ENCODE results near the gene CNBP.

CNBP gene

DNA sequence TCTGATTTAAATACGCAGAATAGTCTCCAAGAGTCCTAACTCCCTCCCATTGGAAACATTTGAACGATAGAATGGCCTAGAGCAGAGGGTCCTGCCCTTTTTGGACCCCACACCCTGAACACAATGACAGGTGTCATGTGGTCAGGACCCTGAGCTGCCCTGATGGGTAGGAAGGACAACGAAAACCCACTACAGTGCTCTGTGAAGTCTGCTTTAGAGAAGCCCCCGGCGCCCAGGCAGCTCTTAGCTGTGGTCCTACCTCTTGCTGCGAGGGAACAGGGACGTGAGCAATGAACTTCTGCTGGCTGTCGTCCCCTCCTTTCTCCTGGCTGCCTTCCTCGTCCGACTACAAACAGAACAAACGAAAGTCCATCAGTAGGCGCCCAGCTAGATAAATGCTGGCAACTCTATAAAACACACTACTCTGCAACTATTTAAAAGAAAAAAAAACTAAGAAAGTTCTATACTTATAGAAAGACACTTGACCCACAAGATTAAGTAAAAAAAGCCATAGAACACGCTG, 53.3 kb downstream of the CNBP start:
- DNase-seq: no peak

DNA sequence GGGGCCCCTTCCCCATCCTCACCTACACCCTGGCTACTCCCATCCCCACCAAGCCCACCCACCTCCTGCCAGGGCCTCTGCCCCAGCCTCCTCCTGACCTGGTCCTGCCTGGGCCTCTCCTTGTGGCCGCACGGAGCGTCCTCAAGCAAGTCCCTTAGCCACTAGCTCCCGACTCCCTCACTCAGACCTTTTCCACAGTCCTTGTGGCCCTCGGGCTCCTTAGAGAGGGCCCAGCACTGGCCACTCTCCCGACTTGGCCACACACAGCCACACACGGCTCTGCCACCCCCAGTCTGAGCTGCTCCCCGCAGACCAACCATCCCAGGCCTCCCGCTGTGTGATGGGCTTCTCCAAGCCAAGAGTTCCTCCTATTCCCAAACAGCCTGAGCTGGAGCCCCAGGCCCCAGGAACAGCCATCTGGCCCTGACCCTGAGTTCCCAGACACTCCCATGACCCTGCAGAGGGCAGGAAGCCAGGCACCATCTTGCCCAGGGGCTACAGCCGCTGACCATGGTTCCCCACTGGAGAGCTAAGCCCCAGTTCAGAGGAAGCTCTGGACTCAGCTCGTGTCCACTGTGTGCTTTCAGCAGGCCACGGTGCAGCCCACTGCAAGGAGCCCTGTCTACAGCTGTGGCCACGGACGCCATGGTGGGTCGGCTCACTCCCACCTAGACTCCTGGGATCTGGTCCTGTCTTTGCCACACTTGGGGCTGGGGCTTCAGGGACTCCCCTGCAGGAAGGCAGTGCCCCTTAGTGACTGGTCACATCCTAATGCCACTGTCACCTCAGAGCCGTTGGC, 55.1 kb downstream of the CNBP start:
- no peak for DNase-seq

DNA sequence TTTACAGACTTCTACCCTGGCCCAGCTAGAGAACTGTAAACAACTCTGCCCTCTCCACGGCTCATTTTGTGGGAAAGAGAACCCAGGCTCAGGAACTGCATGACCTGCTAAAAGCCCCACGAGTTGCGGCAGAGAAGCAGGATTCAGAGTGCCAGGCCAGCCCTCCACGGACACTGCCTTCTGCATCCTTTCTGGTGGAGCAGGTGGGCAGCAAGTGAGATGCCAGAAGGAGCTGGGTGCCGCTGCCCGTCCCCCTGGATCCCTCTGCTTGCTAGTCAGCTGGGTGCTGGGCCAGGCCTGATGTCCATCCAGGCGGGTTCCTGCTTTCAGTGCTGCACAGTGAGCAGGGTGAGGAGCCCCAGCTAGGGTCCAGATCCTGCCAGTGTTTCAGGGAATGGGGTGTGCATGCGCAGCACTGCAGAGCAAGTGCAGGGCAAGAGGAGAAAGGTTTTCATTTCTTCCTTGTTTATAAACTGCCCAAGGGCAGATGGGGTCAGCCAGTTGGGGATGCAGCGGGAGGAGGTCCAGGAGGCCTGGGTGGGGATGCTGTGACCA, 56.9 kb downstream of the CNBP start:
- DNase-seq: no peak

DNA sequence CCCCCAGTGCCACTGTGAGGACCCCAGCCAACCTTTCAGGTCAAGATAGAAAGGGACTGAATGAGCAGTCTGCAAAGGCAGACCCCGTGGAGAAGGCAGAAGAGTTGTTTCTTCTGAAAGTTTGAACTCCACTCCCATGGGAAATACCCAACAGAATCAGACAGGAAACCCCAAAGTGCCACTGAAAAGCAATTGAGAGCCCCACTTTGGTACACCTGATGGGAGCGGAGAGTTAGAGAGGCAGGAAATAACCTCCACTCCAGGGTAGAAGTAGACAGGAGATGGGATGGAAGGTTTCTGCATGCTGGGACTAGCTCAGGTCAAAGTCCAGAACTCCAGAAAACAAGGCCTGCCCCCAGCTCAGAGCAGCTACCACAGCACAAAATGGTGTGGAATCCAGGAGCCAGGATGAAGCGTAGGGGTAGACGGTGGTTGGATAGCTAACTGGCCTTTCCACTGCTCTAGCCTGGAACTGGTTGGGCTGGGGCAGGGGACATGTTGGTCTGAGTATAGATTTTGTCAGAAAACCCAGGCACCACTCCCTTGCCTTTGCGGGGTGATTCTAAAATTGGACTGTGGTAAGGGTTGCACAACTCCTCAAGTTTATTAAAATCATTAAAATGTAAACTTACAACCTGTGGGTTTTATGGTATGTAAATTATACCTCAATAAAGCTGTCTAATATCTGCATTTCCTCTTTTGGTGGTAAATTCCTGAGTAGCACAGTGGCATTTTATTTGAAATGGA, 60.2 kb downstream of the CNBP start:
- no peak for DNase-seq

DNA sequence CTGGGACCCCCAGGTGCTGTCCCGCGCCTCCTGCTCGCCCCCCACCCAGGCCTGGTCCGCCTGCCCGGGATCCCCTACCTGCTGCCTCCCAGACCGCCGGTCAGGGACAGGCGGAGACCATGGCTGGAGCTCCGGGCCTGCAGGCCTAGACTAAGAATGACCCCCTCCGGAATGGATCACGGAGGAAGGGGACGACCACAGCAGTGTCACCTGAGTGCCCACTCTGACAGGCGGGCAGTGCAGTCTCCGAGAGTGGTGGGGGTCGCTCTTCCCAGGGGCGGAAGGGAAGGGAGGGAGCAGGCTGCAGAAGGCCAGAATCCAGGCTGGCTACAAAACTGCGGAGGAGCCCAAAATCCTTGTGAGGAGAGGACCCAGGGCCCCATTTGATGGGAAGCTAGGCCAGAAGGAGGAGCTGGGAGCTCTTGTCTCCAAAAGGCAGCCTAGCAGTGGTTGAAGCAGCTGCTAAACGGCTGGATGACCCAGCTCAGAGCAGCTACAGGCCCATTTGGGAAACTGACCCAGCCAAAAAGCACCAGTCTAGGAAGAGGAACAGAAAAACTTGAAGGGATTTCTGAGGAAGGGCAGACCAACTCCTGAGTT, 61.2 kb downstream of the CNBP start:
- DNase-seq: no peak

DNA sequence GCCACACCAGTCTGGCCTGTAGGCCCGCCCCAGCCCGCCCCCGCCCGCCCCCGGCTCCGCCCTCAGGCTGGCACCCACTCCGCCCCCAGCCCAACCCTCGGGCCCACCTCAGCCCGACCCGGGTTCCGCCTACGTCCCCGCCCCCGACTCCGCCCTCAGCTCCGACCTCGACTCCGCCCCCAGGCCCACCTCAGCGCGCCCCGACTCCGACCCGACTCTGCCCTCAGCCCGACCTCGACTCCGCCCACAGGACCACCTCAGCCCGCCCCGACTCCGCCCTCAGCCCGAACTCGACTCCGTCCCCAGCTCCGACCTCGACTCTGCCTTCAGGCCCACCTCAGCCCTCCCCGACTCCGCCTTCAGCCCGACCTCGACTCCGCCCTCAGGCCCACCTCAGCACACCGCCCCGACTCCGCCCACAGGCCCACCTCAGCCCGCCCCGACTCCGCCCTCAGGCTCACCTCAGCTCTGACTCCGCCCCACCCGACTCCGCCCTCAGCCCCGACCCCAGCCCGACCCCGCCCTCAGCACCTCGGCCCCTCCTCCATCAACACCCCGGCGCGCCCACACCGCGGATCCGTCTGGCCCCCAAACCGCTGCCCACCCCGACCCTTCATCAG, 61.8 kb downstream of the CNBP start, which contains the start of gene RAB43:
Gene RAB43 (minus strand): TSS at position 13 of the 620 bp plus-strand sequence. CDS start 315 bp downstream, outside the sequence.
- no peak for DNase-seq

DNA sequence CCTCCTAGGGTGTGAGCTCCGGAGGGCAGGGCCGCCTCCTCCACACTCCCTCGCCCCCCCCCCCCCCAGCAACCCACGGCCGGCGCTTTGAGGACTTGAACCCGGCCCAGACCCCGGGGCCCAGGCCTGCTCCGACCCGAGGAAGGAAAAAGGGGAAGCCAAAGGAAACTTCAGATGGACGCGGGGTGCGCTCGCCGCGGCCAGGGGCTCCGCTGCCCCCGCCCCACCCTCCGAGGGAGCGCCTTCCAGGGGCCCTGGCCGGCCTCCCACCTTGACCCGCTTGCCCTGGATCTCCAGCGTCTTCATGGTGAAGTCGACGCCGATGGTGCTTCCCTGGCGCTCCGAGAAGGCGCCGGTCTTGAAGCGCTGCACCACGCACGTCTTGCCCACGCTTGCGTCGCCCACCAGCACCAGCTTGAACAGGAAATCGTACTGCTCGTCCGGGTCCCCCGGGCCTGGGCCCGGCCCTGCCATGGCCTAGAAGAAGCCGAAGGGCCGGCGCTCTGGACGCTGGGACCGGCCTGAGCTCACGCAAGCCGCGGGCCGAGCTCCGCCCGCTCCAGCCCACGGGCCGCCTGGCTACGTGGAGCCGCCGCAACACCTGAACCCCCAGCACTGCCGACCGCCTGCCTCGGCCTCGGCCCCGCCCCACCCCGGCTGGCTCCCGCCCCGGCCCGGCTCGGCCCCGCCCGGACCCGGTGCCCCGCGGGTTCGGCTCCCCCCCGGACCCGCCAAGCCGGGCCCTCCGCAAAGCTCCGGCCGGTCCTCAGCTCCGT, 62.5 kb downstream of the CNBP start:
- peak; percentile 5 for DNase-seq

DNA sequence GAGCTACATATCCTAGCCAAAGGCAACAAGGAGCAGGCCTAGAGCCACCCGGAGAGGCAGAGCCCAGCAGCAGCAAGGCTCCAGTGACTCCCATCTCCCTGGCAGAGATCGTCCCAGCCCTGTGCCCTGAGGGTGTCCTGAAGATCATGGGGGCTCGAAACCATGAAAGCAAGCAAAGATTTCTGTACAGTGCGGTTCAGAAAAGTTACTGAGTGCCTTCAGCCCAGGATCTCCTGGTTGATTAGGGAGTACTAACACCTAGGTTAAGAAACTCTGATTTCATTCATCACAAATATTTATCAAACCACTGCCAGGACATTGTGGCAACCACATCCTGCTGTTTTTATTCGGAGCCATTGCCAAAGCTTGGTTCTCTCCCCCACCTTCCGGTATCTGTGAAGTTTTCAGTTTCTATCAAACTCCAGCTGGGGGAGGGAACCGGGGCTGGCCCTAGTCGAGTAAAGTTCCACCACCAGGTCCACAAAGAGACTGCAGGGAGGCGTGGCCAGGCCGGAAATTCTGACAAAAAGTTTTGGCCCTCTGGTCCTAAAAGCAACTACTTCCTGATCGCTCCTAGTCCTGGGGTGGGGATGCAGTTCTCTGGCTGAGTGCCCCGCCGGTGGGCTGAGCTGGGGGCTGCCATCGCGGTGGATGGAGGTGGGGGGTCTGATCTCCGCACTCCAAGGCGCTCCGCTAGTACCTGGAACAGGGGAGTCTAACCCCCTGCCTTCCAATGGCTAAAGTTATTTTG, 63.3 kb downstream of the CNBP start:
- no peak for DNase-seq

DNA sequence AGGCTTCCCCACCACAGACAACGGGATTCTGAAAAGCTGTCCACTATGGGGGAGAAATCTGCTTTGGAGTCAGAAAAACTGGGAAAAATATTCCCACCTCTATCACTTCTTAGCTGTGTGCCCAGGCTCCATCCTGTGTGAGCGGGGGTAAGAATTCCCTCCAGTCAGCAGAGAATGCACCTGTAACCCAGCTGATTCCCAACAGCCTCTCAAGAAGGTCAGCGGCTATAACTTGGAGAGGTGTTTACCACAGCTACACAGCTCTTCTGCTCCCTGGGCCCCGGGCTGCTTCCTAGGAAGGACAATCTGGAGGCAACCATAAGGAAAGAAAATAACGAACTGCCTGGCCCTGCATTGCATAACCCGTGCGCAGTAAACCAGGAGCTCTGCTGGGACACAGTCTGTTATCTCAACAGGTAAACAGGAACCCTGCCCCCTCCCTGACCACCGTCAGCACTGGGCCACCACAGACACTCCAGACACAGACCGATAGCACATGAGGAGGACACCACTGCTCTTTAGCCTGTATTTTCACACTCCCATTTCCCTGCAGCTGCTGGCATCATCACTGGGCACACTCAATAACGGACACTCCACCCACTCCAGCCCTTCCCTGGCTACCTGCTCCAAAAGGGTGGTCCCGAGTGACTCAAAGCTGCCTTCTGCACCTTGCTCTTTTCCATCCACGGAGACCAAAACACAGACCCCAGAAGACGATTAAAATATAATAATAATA, 64.2 kb downstream of the CNBP start:
- DNase-seq: no peak

DNA sequence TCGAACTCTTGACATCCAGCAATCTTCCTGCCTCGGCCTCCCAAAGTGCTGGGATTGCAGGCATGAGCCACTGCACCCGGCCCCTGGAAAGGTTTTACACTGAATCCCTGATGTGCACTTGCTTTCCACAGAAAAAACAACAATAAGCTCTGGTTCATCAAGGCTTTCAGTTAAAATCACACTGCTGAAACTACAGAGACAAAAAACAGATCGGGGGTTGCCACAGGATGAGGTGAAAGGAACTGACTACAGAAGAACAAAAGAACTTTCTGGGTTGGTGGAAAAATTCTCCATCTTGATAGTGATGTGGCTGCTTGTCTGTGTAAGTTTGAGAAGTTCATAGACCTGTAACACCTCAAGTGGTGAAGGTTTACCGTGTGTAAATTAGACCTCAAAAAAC, 65.0 kb downstream of the CNBP start:
- DNase-seq: no peak
